GM18861 (cell line): ENCODE measurements around the gene GRK4.

ENCODE experiments used
- ATAC-seq: cut with Tn5 transposase; IDR thresholded peaks from one replicate; pipeline ENCODE4 v1.9.1; 2021; ENCODE audit not compliant: unreplicated experiment

Gene GRK4

GRCh38 chr4:3067473-3068001, 104.2 kb downstream of the GRK4 start:
- ATAC-seq: no peak

- no peak for ATAC-seq
Measured at GRCh38 chr4:3069661-3070199, 106.4 kb downstream of the GRK4 start.

- no peak for ATAC-seq
Measured at GRCh38 chr4:3070709-3071500, 107.5 kb downstream of the GRK4 start.

- ATAC-seq: no peak
Measured at GRCh38 chr4:3071811-3072210, 108.4 kb downstream of the GRK4 start.

- no peak for ATAC-seq
Measured at GRCh38 chr4:3073158-3074077, 110.0 kb downstream of the GRK4 start.

GRCh38 chr4:3074078-3074845, 110.9 kb downstream of the GRK4 start, which contains the start of the genes HTT and HTT-AS:
TSS of gene HTT (plus strand) at chr4:3074681. CDS start at chr4:3074826, 145 bp downstream.
TSS of gene HTT-AS (minus strand) at chr4:3074538.
- peak; percentile 60 for ATAC-seq

- ATAC-seq: no peak
Measured at GRCh38 chr4:3074846-3075651, 111.7 kb downstream of the GRK4 start.

- no peak for ATAC-seq
Measured at GRCh38 chr4:3075652-3075981, 112.2 kb downstream of the GRK4 start.

GRCh38 chr4:3077796-3078195, 114.4 kb downstream of the GRK4 start:
- ATAC-seq: peak; percentile 34

- ATAC-seq: peak; percentile 28
Measured at GRCh38 chr4:3079694-3080123, 116.3 kb downstream of the GRK4 start.

GRCh38 chr4:3082925-3083515, 119.6 kb downstream of the GRK4 start:
- no peak for ATAC-seq

GRCh38 chr4:3083732-3084131, 120.4 kb downstream of the GRK4 start:
- ATAC-seq: no peak

- ATAC-seq: no peak
Measured at GRCh38 chr4:3085948-3086670, 122.7 kb downstream of the GRK4 start.

- ATAC-seq: no peak
Measured at GRCh38 chr4:3087115-3087797, 123.9 kb downstream of the GRK4 start.
